IPS DF 6.9 (cell line): ENCODE results near the gene CPM.

Experiments
- DNase-seq: peaks from one replicate; pipeline ENCODE4 v3.0.0-alpha.2; 2013; ENCODE audit warnings: low read depth, low spot score
- H3K27ac ChIP-seq: one replicate; pipeline ENCODE4 v1.5.1; 2013; ENCODE audit warnings: low read length, control low read depth
- H3K27me3 ChIP-seq: 2 replicates; pipeline ENCODE4 v1.6.1; 2013; ENCODE audit warnings: mild to moderate bottlenecking, low read length; ENCODE audit not compliant: control insufficient read depth, insufficient read depth
- H3K36me3 ChIP-seq: 2 replicates; pipeline ENCODE4 v1.6.1; 2013; ENCODE audit warnings: low read length; ENCODE audit not compliant: control insufficient read depth, insufficient read depth
- H3K4me1 ChIP-seq: 2 replicates; pipeline ENCODE4 v1.6.1; 2013; ENCODE audit warnings: low read length; ENCODE audit not compliant: control insufficient read depth, insufficient read depth
- H3K4me3 ChIP-seq: 2 replicates; pipeline ENCODE4 v1.5.1; 2013; ENCODE audit warnings: mild to moderate bottlenecking, low read length
- H3K9me3 ChIP-seq: 2 replicates; pipeline ENCODE4 v1.6.1; 2013; ENCODE audit warnings: low read length, inconsistent platforms; ENCODE audit not compliant: control insufficient read depth, insufficient read depth
- WGBS: extraction: QIAGEN DNeasy Blood & Tissue Kit; methylation state at CpG from one replicate; pipeline ENCODE4 v1.1.7; 2013; ENCODE audit warnings: mixed read lengths, missing lambda C conversion rate; ENCODE audit not compliant: insufficient read length, insufficient coverage; 5-methylcytosine and 5-hydroxymethylcytosine counted together

The CPM gene

DNA sequence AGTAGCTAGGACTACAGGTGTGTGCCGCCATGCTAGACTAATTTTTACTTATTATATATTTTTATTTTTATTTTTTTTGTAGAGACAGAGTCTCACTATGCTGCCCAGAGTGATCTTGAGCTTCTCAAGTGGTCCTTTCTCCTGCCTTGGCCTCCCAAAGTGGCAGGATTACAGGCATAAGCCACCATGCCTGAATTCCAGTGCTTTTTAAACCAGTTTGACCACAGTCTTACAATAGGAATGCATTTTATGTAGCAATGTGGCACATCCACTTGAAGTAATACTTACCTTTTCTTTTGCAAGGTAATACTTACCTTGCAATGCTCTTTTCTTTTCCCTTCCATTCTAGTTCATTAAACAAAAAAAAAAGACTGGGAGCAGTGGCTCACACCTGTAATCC lies 38.0 kb upstream of the CPM start:
- no CpG with 5 or more reads among the region's 1 CpG for whole genome bisulfite sequencing
- Histone ChIP-seq H3K27ac (no peak overlapping the region), H3K27me3 (no peaks in the 10 kb centered on the region), H3K4me3 (no peak overlapping the region), H3K9me3 (no peaks in the 10 kb centered on the region), H3K36me3 (no peaks in the 10 kb centered on the region), H3K4me1 (no peaks in the 10 kb centered on the region)
- DNase-seq: no peak

DNA sequence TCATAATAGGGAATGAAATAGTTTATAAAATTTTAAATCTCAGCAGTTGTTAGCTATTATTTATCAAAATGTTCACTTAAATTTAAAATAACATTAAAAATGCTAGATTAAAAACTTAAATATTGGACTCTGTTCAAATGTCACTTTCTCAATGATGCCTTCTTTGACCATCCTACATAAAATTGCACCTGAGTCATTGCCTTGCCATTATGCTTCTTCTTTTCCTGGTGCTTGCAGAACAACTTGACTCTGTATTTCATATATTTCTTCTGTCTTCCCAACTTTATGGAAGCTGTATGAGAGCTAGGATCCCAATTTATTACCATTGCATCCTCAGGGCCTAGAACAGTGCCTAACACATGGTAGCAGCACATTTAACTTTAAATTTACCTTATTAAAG lies 37.3 kb upstream of the CPM start:
- Histone ChIP-seq H3K4me3 (no peak overlapping the region), H3K27me3 (no peaks in the 10 kb centered on the region), H3K27ac (no peak overlapping the region), H3K9me3 (no peaks in the 10 kb centered on the region), H3K4me1 (no peaks in the 10 kb centered on the region), H3K36me3 (no peaks in the 10 kb centered on the region)
- no peak for DNase-seq

DNA sequence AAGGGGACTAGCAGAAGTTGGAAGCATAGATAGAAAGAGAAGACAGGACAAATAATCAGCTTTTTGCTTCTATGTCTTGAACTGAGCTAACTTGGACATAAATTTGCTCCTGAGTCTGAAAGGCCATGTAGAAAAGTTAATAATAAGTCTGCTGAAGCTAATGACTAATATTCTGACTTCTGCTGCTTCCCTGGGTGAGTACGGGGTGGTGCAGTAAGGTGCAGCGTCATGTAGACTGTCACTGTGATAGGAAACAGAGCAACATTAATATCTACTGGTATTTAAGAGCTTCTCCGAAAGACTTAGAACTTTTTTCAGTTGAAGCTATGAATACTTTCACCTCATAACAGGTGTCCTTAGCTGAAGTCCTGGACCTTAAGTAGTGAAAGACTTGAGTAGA lies 34.1 kb upstream of the CPM start:
- no CpG with 5 or more reads among the region's 3 CpGs for WGBS
- H3K36me3 ChIP-seq: no peaks in the 10 kb centered on the region
- no peak overlapping the region for H3K27ac ChIP-seq
- no peak for DNase-seq
- H3K4me1 ChIP-seq: 0 out of 2 replicates have a peak, but pooled peaks cover 2% of the 10 kb centered on the region
- no peaks in the 10 kb centered on the region for H3K9me3 ChIP-seq
- no peak overlapping the region for H3K4me3 ChIP-seq
- H3K27me3 ChIP-seq: no peaks in the 10 kb centered on the region

DNA sequence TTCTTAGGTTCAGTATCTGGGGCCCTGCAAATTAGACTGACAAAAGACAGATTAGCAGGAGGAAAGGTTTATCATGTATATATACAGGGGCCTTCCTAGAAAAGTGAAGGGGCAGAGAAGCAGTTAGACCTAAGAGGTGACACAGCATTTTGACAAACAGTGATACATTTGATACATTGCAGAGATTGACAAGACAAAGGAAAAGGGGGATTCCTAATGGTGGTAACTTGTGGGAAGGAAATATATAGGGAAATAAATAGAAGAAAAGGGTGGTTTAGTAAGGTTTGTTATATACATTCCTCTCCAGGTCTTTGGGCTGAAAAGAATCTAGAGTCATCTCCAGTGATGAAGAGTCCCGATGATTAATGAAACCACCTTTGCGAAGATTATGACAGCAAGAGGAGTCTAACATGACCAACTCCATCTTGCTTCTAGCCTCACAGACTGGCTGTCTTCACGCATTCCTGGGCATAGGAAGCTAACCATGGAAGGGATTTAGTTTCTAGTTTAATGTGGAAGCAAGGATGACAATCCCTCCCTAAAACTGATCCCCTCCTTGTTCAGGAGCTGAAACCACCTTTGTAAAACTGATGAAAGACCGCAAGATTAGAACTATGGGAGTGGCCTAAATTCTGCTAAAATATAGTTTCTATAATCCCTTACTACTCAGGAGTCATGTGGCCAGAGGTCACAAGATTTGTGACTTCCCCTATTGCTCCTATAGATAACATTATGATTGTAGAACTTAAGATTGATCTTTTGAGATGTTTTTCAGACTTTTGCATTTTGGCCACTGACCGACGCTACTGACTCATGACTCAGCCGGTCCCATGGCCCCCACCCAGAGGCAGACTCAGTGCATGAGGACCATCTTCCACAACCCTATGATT lies 31.1 kb upstream of the CPM start:
- H3K27me3 ChIP-seq: no peaks in the 10 kb centered on the region
- WGBS: no CpG with 5 or more reads among the region's 7 CpGs
- H3K4me1 ChIP-seq: 0 out of 2 replicates have a peak, but pooled peaks cover 2% of the 10 kb centered on the region
- no peaks in the 10 kb centered on the region for H3K36me3 ChIP-seq
- H3K9me3 ChIP-seq: no peaks in the 10 kb centered on the region
- H3K27ac ChIP-seq: no peak overlapping the region
- no peak for DNase-seq
- H3K4me3 ChIP-seq: no peak overlapping the region

DNA sequence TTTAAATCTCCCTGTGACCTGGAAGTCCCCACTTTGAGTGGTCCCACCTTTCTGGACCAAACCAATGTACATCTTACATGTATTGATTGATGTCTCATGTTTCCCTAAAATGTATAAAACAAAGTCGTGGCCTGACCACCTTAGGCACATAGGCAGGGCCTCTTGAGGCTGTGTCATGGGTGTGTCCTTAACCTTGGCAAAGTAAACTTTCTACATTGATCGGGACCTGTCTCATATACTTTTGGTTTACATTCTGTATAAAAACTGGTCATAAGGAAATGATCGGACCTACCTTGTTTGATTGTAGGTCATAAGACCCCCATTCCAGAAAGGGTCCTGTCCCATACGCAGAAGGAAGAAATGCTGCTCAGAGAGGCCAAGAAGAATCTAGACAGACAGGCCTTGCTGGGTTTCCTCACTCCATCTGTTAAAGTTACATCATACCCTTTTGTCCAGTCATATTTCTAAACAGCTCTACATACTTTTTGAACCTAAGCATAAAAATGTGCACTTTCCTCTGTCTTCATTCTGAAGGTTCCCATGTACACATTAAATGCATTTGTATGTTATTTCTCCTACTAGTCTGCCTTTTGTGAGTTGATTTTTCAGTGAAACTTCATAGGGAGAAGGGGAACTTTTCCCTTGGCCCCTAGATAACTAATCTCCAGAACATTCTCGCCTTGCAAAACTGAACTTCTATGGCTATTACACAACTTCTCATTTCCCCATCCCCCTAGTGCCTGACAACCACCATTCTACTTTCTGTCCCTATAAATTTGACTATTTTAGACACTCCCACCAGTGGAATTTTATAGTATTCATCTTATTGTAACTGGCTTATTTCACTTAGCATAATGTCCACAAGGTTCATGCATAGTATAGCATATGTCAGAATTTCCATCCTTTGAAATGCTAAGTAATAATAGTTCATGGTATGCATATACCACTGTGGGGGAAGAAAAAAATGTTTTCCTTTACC lies 30.2 kb upstream of the CPM start:
- no CpG with 5 or more reads among the region's 5 CpGs for WGBS
- DNase-seq: no peak
- Histone ChIP-seq H3K27me3 (no peaks in the 10 kb centered on the region), H3K4me1 (0 out of 2 replicates have a peak, but pooled peaks cover 2% of the 10 kb centered on the region), H3K27ac (no peak overlapping the region), H3K4me3 (no peak overlapping the region), H3K36me3 (no peaks in the 10 kb centered on the region), H3K9me3 (no peaks in the 10 kb centered on the region)

DNA sequence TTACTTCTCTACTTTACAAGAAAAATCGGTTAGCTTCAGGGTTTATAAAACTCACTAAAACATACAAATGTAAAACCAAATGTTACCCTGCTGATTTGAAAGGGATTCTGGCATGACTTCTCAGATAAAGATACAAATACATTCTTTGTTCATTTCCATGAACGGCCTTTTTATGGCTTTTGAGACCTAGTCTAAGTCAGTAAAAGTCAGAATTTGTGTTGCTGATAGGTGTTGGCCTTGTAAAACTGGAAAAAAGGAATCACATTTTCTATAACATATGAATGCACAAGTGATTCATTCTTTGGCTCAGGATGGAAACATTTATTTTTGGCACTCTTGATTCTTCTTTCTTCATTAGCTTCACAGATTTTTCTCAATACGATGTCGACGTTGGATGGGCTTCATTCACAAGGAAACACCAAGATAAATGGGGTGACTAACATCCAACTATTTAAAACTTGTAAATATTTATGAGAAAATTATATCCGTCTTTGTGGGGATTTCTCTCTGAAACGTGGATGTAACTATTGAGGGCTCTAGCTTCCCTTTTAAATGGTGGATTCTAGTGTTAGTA lies 27.0 kb upstream of the CPM start:
- Histone ChIP-seq H3K4me1 (0 out of 2 replicates have a peak, but pooled peaks cover 2% of the 10 kb centered on the region), H3K36me3 (no peaks in the 10 kb centered on the region), H3K4me3 (no peak overlapping the region), H3K9me3 (no peaks in the 10 kb centered on the region), H3K27ac (no peak overlapping the region), H3K27me3 (no peaks in the 10 kb centered on the region)
- DNase-seq: no peak
- no CpG with 5 or more reads among the region's 7 CpGs for WGBS

DNA sequence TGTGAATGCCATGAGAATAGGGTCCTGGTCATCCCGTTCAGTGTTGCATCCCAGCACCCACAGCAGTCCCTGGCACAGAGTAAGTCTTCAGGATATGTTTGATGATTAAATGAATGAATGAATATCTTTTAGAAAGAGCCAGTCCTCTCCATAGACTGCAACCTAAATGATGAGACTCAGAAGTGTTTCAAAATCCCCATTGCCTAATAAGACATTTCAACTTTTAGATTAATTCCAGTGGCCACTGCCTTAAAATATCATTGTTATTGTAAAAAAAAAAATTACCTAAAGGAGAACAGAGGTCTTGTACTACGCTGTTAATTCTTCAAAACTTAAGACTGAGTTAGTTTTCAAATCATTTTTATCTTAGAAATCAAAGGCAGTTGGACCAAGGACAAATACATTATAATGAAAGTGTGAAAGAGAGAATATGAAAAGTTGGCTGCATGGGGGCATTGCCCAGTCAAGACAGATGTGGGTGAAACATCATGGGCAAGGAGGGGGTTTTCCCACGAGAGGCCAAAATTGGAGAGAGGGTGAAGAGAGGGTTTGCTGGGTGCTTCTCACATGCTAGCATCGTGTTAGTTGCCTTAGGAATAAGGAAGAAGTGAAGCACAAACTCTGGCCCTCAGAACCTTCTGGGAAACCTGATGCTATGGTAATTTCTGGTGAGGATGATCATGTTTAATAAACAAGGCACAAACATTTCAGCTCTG lies 26.3 kb upstream of the CPM start:
- DNase-seq: no peak
- Histone ChIP-seq H3K27me3 (no peaks in the 10 kb centered on the region), H3K4me1 (0 out of 2 replicates have a peak, but pooled peaks cover 2% of the 10 kb centered on the region), H3K4me3 (no peak overlapping the region), H3K27ac (no peak overlapping the region), H3K36me3 (no peaks in the 10 kb centered on the region), H3K9me3 (no peaks in the 10 kb centered on the region)
- no CpG with 5 or more reads among the region's 4 CpGs for WGBS

DNA sequence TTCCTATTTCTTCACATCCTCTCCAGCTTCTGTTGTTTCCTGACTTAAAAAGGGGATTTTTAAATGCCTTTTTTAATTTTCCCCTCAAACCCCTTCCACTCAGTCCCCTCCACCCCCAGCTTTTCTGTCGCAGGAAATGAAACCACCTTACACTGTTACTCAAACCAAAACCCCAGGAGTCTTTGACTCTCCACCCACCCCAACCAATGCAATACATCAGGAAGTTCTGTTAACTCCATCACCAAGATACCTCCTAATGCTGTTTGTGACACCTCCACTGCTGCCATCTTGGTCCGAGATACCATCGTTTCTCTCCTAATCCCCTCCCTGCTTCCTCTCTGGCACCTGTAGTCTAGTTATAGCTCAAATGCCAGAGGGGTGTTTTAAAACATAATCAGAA lies 25.4 kb upstream of the CPM start:
- DNase-seq: no peak
- H3K4me1 ChIP-seq: no peaks in the 10 kb centered on the region
- no CpG with 5 or more reads among the region's 3 CpGs for WGBS
- H3K36me3 ChIP-seq: no peaks in the 10 kb centered on the region
- H3K27me3 ChIP-seq: no peaks in the 10 kb centered on the region
- no peak overlapping the region for H3K27ac ChIP-seq
- no peaks in the 10 kb centered on the region for H3K9me3 ChIP-seq
- H3K4me3 ChIP-seq: no peak overlapping the region

DNA sequence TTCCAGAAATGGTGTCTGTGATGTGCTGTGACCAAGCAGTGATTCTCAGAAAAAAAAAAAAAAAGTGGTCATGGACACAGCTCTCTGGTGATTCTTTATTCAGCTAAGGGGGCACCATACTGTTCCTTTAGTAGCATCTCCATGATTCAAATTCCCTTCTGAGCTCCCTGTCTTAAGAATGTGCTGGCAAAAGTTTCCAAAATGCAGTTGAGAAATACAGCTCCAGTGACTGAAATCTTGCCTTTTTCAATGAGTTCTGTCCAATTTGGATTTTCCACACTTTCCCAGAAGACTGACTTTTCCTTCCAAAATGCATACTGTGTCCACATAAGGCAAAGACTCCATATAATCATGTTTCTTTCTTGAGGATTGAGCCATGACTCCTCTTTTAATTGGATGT lies 24.3 kb upstream of the CPM start:
- Histone ChIP-seq H3K36me3 (no peaks in the 10 kb centered on the region), H3K9me3 (no peaks in the 10 kb centered on the region), H3K4me3 (no peak overlapping the region), H3K4me1 (no peaks in the 10 kb centered on the region), H3K27ac (no peak overlapping the region), H3K27me3 (no peaks in the 10 kb centered on the region)
- no peak for DNase-seq

DNA sequence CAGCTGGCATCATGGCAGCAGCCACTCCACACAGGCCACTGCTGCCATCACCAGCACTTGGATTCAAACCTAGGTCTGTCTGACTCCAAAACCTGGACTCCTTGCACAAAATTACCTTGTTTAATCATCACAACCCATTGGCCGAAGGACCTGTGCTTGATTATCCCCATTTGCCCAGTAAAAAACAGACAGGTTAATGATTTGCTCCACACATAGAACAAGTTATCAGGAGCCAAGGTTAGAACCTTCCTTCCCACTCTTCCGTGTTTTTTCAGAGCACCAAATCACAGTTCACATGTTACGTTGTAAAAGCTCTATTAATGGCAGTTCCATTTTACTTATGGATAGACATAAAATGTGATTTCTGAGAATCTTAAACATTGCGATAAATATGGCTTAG lies 23.5 kb upstream of the CPM start:
- no CpG with 5 or more reads among the region's 4 CpGs for WGBS
- Histone ChIP-seq H3K9me3 (no peaks in the 10 kb centered on the region), H3K27me3 (no peaks in the 10 kb centered on the region), H3K36me3 (no peaks in the 10 kb centered on the region), H3K27ac (no peak overlapping the region), H3K4me1 (no peaks in the 10 kb centered on the region), H3K4me3 (no peak overlapping the region)
- no peak for DNase-seq
